Measurements from ENCODE around the gene RPEL1.

The RPEL1 gene

GRCh38 chr10:103273041-103273441, 27.4 kb downstream of the RPEL1 start:
- peak overlapping the region; percentile 73 for H3K27ac ChIP-seq
- CTCF ChIA-PET = interaction anchor here (0.7 kb wide), 1 partner anchor 526 kb away, joined by 3 read pairs; no protein-coding TSS in a partner anchor

GRCh38 chr10:103276251-103276895, 30.7 kb downstream of the RPEL1 start:
- ChIA-PET POLR2A (ENCODE audit: low non-redundant PET) (interaction anchor here (1.6 kb wide), 1 partner anchor 83 kb away, joined by 4 read pairs; the partner anchor contains the start of gene NT5C2), CTCF (interaction anchor here (0.5 to 1.3 kb wide), 4 partner anchors 8 to 600 kb away, joined by 3 to 6 read pairs (median 4); partner anchors contain the start of gene TAF5)
- H3K27ac ChIP-seq = no peak overlapping the region
- no peak for DNase-seq (ENCODE audit: low spot score)
- TF ChIP-seq CTCF (conservative IDR thresholded peaks at IDR 0.05; ENCODE audit: low read depth) = no peak

More at GRCh38 chr10:103273041-103273441, 27.4 kb downstream of the RPEL1 start:
- POLR2A ChIA-PET (ENCODE audit: low non-redundant PET) = no interaction called here
- peak; percentile 95 for DNase-seq (ENCODE audit: low spot score)
- TF ChIP-seq CTCF (conservative IDR thresholded peaks at IDR 0.05; ENCODE audit: low read depth) = no peak

- peak; percentile 55 for DNase-seq (ENCODE audit: low spot score)
- peak within 1 kb of the TSS; percentile 9; the same call in 1 of the 2 replicates for H3K27ac ChIP-seq
- TF ChIP-seq CTCF (conservative IDR thresholded peaks at IDR 0.05; ENCODE audit: low read depth) = peak; percentile 43
- ChIA-PET CTCF (interaction anchor here (0.5 to 1.3 kb wide), 5 partner anchors 9 to 91 kb away, joined by 3 to 8 read pairs (median 3); partner anchors contain the start of genes NT5C2 and TAF5), POLR2A (ENCODE audit: low non-redundant PET) (interaction anchor here (0.5 to 1.6 kb wide), 2 partner anchors 10 to 84 kb away, joined by 3 to 4 read pairs; partner anchors contain the start of gene NT5C2)
Measured at GRCh38 chr10:103276896-103277712, 31.4 kb downstream of the RPEL1 start, which contains the start of gene INA. TSS of gene INA (plus strand) at chr10:103277138. CDS start at chr10:103277212, 74 bp downstream.

- H3K27ac ChIP-seq = peak overlapping the region; percentile 9; the same call in 1 of the 2 replicates
- no peak for DNase-seq (ENCODE audit: low spot score)
- CTCF ChIA-PET = interaction anchor here (0.5 to 1.3 kb wide), 4 partner anchors 9 to 360 kb away, joined by 3 to 8 read pairs (median 4); partner anchors contain the start of genes CNNM2 and NT5C2
- POLR2A ChIA-PET (ENCODE audit: low non-redundant PET) = interaction anchor here (0.5 to 0.6 kb wide), 2 partner anchors 9 to 569 kb away, joined by 3 read pairs; no protein-coding TSS in a partner anchor
- TF ChIP-seq CTCF (conservative IDR thresholded peaks at IDR 0.05; ENCODE audit: low read depth) = no peak
Measured at GRCh38 chr10:103277713-103278536, 32.2 kb downstream of the RPEL1 start.

GRCh38 chr10:103278537-103278823, 32.8 kb downstream of the RPEL1 start:
- DNase-seq (ENCODE audit: low spot score) = no peak
- TF ChIP-seq CTCF (conservative IDR thresholded peaks at IDR 0.05; ENCODE audit: low read depth) = no peak
- no peak overlapping the region for H3K27ac ChIP-seq
- ChIA-PET POLR2A (ENCODE audit: low non-redundant PET) (interaction anchor here (0.6 kb wide), 1 partner anchor 569 kb away, joined by 3 read pairs; no protein-coding TSS in a partner anchor), CTCF (interaction anchor here (0.6 to 1.0 kb wide), 3 partner anchors 34 to 373 kb away, joined by 3 to 5 read pairs (median 4); partner anchors contain the start of gene CNNM2)
